Measurements from ENCODE around the gene PCLO.

PCLO gene

GRCh38 chr7:82745820-82746219, 416.9 kb downstream of the PCLO start:
- TF ChIP-seq, protein P1, sequence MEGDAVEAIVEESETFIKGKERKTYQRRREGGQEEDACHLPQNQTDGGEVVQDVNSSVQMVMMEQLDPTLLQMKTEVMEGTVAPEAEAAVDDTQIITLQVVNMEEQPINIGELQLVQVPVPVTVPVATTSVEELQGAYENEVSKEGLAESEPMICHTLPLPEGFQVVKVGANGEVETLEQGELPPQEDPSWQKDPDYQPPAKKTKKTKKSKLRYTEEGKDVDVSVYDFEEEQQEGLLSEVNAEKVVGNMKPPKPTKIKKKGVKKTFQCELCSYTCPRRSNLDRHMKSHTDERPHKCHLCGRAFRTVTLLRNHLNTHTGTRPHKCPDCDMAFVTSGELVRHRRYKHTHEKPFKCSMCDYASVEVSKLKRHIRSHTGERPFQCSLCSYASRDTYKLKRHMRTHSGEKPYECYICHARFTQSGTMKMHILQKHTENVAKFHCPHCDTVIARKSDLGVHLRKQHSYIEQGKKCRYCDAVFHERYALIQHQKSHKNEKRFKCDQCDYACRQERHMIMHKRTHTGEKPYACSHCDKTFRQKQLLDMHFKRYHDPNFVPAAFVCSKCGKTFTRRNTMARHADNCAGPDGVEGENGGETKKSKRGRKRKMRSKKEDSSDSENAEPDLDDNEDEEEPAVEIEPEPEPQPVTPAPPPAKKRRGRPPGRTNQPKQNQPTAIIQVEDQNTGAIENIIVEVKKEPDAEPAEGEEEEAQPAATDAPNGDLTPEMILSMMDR (IDR thresholded peaks at IDR 0.05; ENCODE audit: control insufficient read depth, insufficient read depth, low read depth, low read length, missing control alignments), result no peak
- no peak for DNase-seq (ENCODE audit: low read depth)
- no peak overlapping the region for H3K4me3 ChIP-seq (ENCODE audit: control insufficient read depth, low read depth, low read length)

GRCh38 chr7:82745117-82745516, 417.6 kb downstream of the PCLO start:
- TF ChIP-seq, protein P1 (IDR thresholded peaks at IDR 0.05; ENCODE audit: control insufficient read depth, insufficient read depth, low read depth, low read length, missing control alignments), result no peak
- H3K4me3 ChIP-seq (ENCODE audit: control insufficient read depth, low read depth, low read length), result no peak overlapping the region
- no peak for DNase-seq (ENCODE audit: low read depth)

DNA sequence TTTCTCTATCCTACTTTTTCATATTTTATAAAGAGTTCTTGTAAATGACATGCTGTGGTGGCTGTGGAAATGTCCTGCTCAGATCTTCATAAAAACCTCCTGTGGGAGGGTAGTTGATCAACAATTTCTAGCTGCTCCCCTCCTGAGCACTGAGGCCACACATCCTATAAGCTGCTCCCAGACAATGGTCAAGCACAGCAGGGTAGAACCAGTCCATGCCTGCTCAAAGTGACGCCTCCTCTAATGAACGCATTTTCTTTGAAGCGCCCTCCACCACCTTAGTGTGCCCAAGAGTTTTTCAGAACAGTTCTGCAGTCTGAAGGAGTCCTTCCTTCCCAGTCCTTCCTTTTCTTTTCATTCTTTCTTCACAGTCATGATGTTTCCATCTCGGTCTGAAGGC, 420.5 kb downstream of the PCLO start:
- DNase-seq (ENCODE audit: low read depth), result no peak
- H3K4me3 ChIP-seq (ENCODE audit: control insufficient read depth, low read depth, low read length), result no peak overlapping the region
- TF ChIP-seq, protein P1 (IDR thresholded peaks at IDR 0.05; ENCODE audit: control insufficient read depth, insufficient read depth, low read depth, low read length, missing control alignments), result no peak

DNA sequence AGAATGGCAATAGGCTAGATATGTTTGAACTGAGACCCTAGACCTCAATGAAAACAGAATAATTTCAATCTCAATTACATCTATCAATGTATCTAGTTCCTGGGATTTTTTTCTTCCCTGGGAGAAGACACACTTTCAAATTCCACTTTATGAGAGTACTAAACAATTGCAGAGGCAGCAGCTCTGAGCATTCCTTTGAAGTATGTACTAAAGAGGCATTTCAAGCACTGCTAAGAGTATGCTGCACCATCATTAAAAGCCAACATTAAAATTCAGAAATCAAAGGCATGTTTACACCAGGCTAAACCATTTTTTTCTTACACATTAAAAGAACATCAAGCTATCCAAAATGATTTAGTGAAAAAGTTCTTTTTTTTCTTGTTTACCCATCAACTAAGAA, 421.2 kb downstream of the PCLO start:
- TF ChIP-seq, protein P1 (IDR thresholded peaks at IDR 0.05; ENCODE audit: control insufficient read depth, insufficient read depth, low read depth, low read length, missing control alignments), result no peak
- DNase-seq (ENCODE audit: low read depth), result no peak
- H3K4me3 ChIP-seq (ENCODE audit: control insufficient read depth, low read depth, low read length), result no peak overlapping the region

DNA sequence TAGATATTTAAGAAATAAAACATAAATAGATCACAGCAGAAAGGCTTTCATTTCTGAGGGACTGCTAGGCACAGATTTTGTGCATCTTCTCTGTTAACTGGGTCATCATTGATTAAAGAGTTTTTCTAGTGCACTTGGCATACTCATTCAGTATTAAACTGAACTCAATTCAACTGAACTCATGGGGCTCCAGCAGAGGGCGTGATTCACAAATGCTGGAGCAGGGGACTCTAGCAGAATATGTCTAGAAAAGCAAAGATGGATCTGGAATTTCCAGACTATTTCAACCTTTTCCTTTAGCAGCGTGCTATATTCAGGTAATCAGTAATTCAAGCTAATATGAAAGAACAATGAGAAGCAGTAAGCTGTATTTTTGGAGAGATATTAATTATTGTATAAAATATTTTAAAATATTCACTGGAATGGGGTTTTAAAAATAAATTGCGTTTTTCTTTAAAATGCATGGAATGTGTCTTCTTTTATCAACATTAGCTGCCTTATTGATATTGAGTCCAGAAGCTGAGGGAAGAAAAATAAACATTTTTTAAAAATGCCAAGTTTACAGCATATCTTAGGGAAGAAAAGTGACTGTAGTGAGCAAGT, 422.3 kb downstream of the PCLO start:
- no peak overlapping the region for H3K4me3 ChIP-seq (ENCODE audit: control insufficient read depth, low read depth, low read length)
- TF ChIP-seq, protein P1 (IDR thresholded peaks at IDR 0.05; ENCODE audit: control insufficient read depth, insufficient read depth, low read depth, low read length, missing control alignments), result peak; percentile 85
- no peak for DNase-seq (ENCODE audit: low read depth)

DNA sequence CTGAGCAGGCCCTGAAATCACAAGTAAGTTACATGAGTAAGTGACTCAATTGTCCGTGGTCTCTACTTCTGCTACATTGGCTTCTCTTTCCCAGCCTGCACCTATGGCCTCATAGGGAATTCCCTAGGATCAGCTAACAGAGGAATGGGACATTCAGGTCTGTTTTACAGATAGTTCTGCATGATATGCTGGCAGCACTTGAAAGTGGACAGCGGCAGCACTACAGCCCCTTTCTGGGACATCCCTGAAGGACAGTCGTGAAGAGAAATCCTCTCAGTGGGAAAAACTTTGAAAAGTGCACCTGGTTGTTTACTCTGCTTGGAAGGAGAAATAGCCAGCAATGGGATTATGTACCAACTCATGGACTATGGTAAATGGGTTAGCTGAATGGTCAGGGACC, 426.1 kb downstream of the PCLO start:
- H3K4me3 ChIP-seq (ENCODE audit: control insufficient read depth, low read depth, low read length), result no peak overlapping the region
- DNase-seq (ENCODE audit: low read depth), result no peak
- TF ChIP-seq, protein P1 (IDR thresholded peaks at IDR 0.05; ENCODE audit: control insufficient read depth, insufficient read depth, low read depth, low read length, missing control alignments), result no peak

- TF ChIP-seq, protein P1 (IDR thresholded peaks at IDR 0.05; ENCODE audit: control insufficient read depth, insufficient read depth, low read depth, low read length, missing control alignments), result no peak
Measured at GRCh38 chr7:82732677-82733076, 430.0 kb downstream of the PCLO start.

More at GRCh38 chr7:82732677-82733076, 430.0 kb downstream of the PCLO start:
- DNase-seq (ENCODE audit: low read depth), result no peak
- no peak overlapping the region for H3K4me3 ChIP-seq (ENCODE audit: control insufficient read depth, low read depth, low read length)

Measured in AG09309 (cell line).